Stomach (tissue), 4 donors: Measurements from ENCODE around the gene ZMIZ1.

Experiments
- EP300 ChIP-seq: sonication (generic); formaldehyde crosslinking; IDR thresholded peaks from one replicate; pipeline ENCODE4 v1.6.1; 2017; ENCODE audit warnings: antibody characterized with exemption
- POLR2A ChIP-seq, 4 donors: fragments of 450-650 bp; IDR thresholded peaks; one replicate each; pipeline ENCODE4 v1.6.1; 2016; ENCODE audit warnings: antibody characterized with exemption in 4 of 4, control low read depth in 2 of 4, mild to moderate bottlenecking in 1 of 4, moderate library complexity in 1 of 4
- POLR2AphosphoS5 ChIP-seq, 3 donors: sonication (generic); formaldehyde crosslinking; IDR thresholded peaks; one replicate each; pipeline ENCODE4 v1.6.1; 2016; ENCODE audit warnings: antibody characterized with exemption in 3 of 3
- TF ChIP-seq, protein P1 (sequence below), 7 experiments: fragments of 450-650 bp in 4 of 7; fragments of 200-600 bp in 3 of 7; sonication (generic) in 3 of 7; IDR thresholded peaks; one replicate each; pipeline ENCODE4 v1.5.1; 2016 to 2019; ENCODE audit warnings: antibody characterized with exemption in 7 of 7, control low read depth in 2 of 7, mild to moderate bottlenecking in 1 of 7

DNA sequence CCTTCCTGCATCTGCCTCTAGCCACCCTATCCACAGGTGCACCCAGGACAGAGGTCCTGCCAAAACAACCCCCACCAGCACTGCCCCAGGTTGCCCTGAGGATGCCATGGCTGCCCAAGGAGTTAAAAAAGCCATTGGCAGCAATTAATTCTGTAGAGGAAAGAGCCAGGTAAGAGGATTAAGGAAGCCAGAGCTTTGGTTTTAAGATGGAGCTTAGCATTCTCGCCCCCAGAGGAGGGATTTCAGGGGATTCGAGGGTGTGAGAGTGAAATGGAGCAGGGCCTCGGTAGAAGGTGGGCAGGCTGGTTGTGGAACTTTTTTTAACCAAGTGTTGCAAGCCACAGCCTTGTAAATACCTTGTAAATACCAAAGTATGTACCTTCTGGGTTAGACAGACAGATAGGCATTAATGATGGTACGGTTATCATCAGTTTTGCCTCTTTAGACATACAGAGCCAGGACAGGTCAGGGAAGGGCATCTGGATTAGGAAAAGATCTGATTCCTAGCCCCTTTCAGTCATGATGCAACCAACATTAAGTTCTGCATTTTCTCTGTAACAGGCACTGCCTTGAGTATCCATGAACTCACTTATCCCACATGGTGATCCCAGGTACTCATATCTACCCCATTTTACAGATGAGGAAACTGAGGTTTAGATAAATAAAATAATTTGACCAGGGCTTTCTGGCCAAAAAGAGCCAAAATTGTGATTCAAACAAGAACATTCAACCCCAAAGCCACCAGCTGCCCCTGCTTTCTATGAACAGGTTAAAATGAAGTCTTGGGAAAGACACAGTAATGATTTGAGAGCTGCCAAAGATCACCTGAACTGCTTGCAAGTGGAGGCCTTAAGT is 157.9 kb downstream of the ZMIZ1 start:
- TF ChIP-seq POLR2A (IDR thresholded peaks at IDR 0.05) = no peak
- TF ChIP-seq, protein P1, sequence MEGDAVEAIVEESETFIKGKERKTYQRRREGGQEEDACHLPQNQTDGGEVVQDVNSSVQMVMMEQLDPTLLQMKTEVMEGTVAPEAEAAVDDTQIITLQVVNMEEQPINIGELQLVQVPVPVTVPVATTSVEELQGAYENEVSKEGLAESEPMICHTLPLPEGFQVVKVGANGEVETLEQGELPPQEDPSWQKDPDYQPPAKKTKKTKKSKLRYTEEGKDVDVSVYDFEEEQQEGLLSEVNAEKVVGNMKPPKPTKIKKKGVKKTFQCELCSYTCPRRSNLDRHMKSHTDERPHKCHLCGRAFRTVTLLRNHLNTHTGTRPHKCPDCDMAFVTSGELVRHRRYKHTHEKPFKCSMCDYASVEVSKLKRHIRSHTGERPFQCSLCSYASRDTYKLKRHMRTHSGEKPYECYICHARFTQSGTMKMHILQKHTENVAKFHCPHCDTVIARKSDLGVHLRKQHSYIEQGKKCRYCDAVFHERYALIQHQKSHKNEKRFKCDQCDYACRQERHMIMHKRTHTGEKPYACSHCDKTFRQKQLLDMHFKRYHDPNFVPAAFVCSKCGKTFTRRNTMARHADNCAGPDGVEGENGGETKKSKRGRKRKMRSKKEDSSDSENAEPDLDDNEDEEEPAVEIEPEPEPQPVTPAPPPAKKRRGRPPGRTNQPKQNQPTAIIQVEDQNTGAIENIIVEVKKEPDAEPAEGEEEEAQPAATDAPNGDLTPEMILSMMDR (IDR thresholded peaks at IDR 0.05) = no peak
- no peak for TF ChIP-seq EP300
- no peak for TF ChIP-seq POLR2AphosphoS5 (IDR thresholded peaks at IDR 0.05)
